Astrocyte (in vitro differentiated cells and primary cell): ENCODE results near the gene CARD11. TPM values are rescaled to one million over a fixed set of nuclear protein-coding genes. Genes with fewer than 3 reads are reported as not detected.

ENCODE experiments used
- DNase-seq: peaks from one replicate; pipeline ENCODE4 v3.0.0-alpha.2; 2010; ENCODE audit warnings: low read depth
- FAIRE-seq: peaks from 2 replicates; lab custom pipeline; 2011; peaks lifted over from hg19 to GRCh38; lab: Jason Lieb, UNC
- H2AFZ ChIP-seq: 2 replicates; pipeline ENCODE4 v1.6.0; 2012; ENCODE audit warnings: low read depth, low read length, inconsistent platforms
- H3K27ac ChIP-seq: 2 replicates; pipeline ENCODE4 v1.5.1; 2011; ENCODE audit warnings: low read depth, low read length, inconsistent platforms
- H3K27me3 ChIP-seq: 2 replicates; pipeline ENCODE4 v1.6.0; 2011; ENCODE audit warnings: low read length, inconsistent platforms; ENCODE audit not compliant: insufficient read depth
- H3K36me3 ChIP-seq: 2 replicates; pipeline ENCODE4 v1.5.1; 2011; ENCODE audit warnings: low read length, inconsistent platforms; ENCODE audit not compliant: insufficient read depth
- H3K4me1 ChIP-seq: 2 replicates; pipeline ENCODE4 v1.5.1; 2011; ENCODE audit warnings: low read length, inconsistent platforms; ENCODE audit not compliant: insufficient read depth
- H3K4me2 ChIP-seq: 2 replicates; pipeline ENCODE4 v1.6.0; 2012; ENCODE audit warnings: low read length, inconsistent platforms
- H3K4me3 ChIP-seq: 2 replicates; pipeline ENCODE4 v1.5.1; 2011; ENCODE audit warnings: low read depth, mild to moderate bottlenecking, low read length, inconsistent platforms; ENCODE audit not compliant: insufficient read depth
- H3K79me2 ChIP-seq: 2 replicates; pipeline ENCODE4 v1.6.0; 2012; ENCODE audit warnings: mild to moderate bottlenecking, low read length, inconsistent platforms; ENCODE audit not compliant: insufficient read depth
- H3K9ac ChIP-seq: 2 replicates; pipeline ENCODE4 v1.6.0; 2012; ENCODE audit warnings: mild to moderate bottlenecking, low read length, inconsistent platforms
- H3K9me3 ChIP-seq: 2 replicates; pipeline ENCODE4 v1.5.1; 2012; ENCODE audit warnings: low read depth, mild to moderate bottlenecking, low read length, inconsistent platforms; ENCODE audit not compliant: insufficient read depth
- H4K20me1 ChIP-seq: 2 replicates; pipeline ENCODE4 v1.6.0; 2012; ENCODE audit warnings: low read length, inconsistent platforms; ENCODE audit not compliant: insufficient read depth
- H3K27ac Mint-ChIP-seq: one replicate; pipeline ENCODE4 v1.8.0; 2021; ENCODE audit warnings: mild to moderate bottlenecking, mixed read lengths; ENCODE audit not compliant: unreplicated experiment
- H3K27me3 Mint-ChIP-seq: one replicate; pipeline ENCODE4 v1.8.0; 2021; ENCODE audit warnings: low read depth, mixed read lengths; ENCODE audit not compliant: unreplicated experiment
- H3K36me3 Mint-ChIP-seq: one replicate; pipeline ENCODE4 v1.8.0; 2021; ENCODE audit warnings: low read depth, mixed read lengths; ENCODE audit not compliant: unreplicated experiment
- H3K4me1 Mint-ChIP-seq: one replicate; pipeline ENCODE4 v1.8.0; 2021; ENCODE audit warnings: low read depth, mixed read lengths; ENCODE audit not compliant: unreplicated experiment
- H3K4me3 Mint-ChIP-seq: one replicate; pipeline ENCODE4 v1.8.0; 2021; ENCODE audit warnings: mild to moderate bottlenecking, moderate library complexity, mixed read lengths; ENCODE audit not compliant: unreplicated experiment
- H3K9me3 Mint-ChIP-seq: one replicate; pipeline ENCODE4 v1.8.0; 2021; ENCODE audit warnings: mild to moderate bottlenecking, mixed read lengths; ENCODE audit not compliant: unreplicated experiment
- CTCF ChIP-seq: IDR thresholded peaks from 2 replicates; pipeline ENCODE4 v1.5.1; 2011; ENCODE audit warnings: low read depth, mild to moderate bottlenecking, inconsistent platforms, low read length, moderate library complexity; ENCODE audit not compliant: insufficient read depth
- EZH2 ChIP-seq: IDR thresholded peaks from 2 replicates; pipeline ENCODE4 v1.6.1; 2012; ENCODE audit warnings: mild to moderate bottlenecking, low read length, inconsistent platforms; ENCODE audit not compliant: insufficient read depth
- total RNA-seq: library from RNA; stranded (reverse); gene quantifications from 2 replicates; pipeline ENCODE4 v1.2.1, GENCODE V29; 2021

CARD11 gene
- total RNA-seq, 1 donor from 2014 or later, result 9.5 TPM

- DNase-seq (no peak), FAIRE-seq (no peak)
- H3K4me1 Mint-ChIP-seq, result peaks cover 5% of the 10 kb centered on the region
Observed at GRCh38 chr7:2941216-2941859, 102.3 kb downstream of the CARD11 start.

GRCh38 chr7:2940466-2940865, 103.2 kb downstream of the CARD11 start:
- Histone ChIP-seq H3K9me3 (no peaks in the 10 kb centered on the region), H2AFZ (no peak overlapping the region), H3K79me2 (no peaks in the 10 kb centered on the region), H3K27me3 (peaks cover 6% of the 10 kb centered on the region), H4K20me1 (no peaks in the 10 kb centered on the region), H3K4me2 (no peak overlapping the region), H3K4me3 (no peak overlapping the region), H3K4me1 (no peaks in the 10 kb centered on the region), H3K27ac (no peak overlapping the region), H3K9ac (no peak overlapping the region), H3K36me3 (no peaks in the 10 kb centered on the region)
- TF ChIP-seq CTCF (no peak), EZH2 (no peak)
- Mint-ChIP-seq H3K27ac (no peak overlapping the region), H3K4me3 (no peak overlapping the region), H3K4me1 (peaks cover 5% of the 10 kb centered on the region), H3K36me3 (peaks cover 19% of the 10 kb centered on the region), H3K27me3 (peaks cover 2% of the 10 kb centered on the region), H3K9me3 (peaks cover 12% of the 10 kb centered on the region)
- no peak for DNase-seq
- FAIRE-seq, result no peak

More at GRCh38 chr7:2941216-2941859, 102.3 kb downstream of the CARD11 start:
- Mint-ChIP-seq H3K27ac (no peak overlapping the region), H3K9me3 (peaks cover 12% of the 10 kb centered on the region), H3K4me3 (no peak overlapping the region), H3K27me3 (peaks cover 2% of the 10 kb centered on the region), H3K36me3 (peaks cover 19% of the 10 kb centered on the region)
- Histone ChIP-seq H4K20me1 (no peaks in the 10 kb centered on the region), H2AFZ (no peak overlapping the region), H3K27ac (no peak overlapping the region), H3K9ac (no peak overlapping the region), H3K36me3 (no peaks in the 10 kb centered on the region), H3K4me2 (no peak overlapping the region), H3K4me3 (no peak overlapping the region), H3K79me2 (no peaks in the 10 kb centered on the region), H3K27me3 (peaks cover 6% of the 10 kb centered on the region), H3K4me1 (no peaks in the 10 kb centered on the region), H3K9me3 (no peaks in the 10 kb centered on the region)
- TF ChIP-seq EZH2 (no peak), CTCF (no peak)

- no peak for DNase-seq
Observed at GRCh38 chr7:2939193-2939885, 104.3 kb downstream of the CARD11 start.

More at GRCh38 chr7:2939193-2939885, 104.3 kb downstream of the CARD11 start:
- no peak overlapping the region for H3K4me3 Mint-ChIP-seq
- H2AFZ ChIP-seq, result no peak overlapping the region
- H3K9ac ChIP-seq, result no peak overlapping the region
- no peak overlapping the region for H3K27ac ChIP-seq
- no peaks in the 10 kb centered on the region for H4K20me1 ChIP-seq
- TF ChIP-seq EZH2, result no peak
- TF ChIP-seq CTCF, result no peak
- no peak for FAIRE-seq
- peak overlapping the region; percentile 41 for H3K27ac Mint-ChIP-seq
- H3K4me1 Mint-ChIP-seq, result peaks cover 5% of the 10 kb centered on the region
- H3K27me3 Mint-ChIP-seq, result peaks cover 2% of the 10 kb centered on the region
- no peaks in the 10 kb centered on the region for H3K79me2 ChIP-seq
- peaks cover 17% of the 10 kb centered on the region for H3K36me3 Mint-ChIP-seq
- no peak overlapping the region for H3K4me2 ChIP-seq
- H3K36me3 ChIP-seq, result no peaks in the 10 kb centered on the region
- H3K9me3 Mint-ChIP-seq, result peaks cover 10% of the 10 kb centered on the region
- H3K4me3 ChIP-seq, result no peak overlapping the region
- no peaks in the 10 kb centered on the region for H3K4me1 ChIP-seq
- H3K9me3 ChIP-seq, result no peaks in the 10 kb centered on the region
- peaks cover 6% of the 10 kb centered on the region for H3K27me3 ChIP-seq
